ENCODE data around the gene CST6.

Gene CST6

GRCh38 chr11:65979261-65979759 is 32.5 kb upstream of the CST6 start:
- H3K4me3 ChIP-seq (ENCODE audit: low read depth, low read length): no peak overlapping the region
- H3K79me2 ChIP-seq: no peaks in the 10 kb centered on the region
- H3K36me3 ChIP-seq (ENCODE audit: control insufficient read depth, insufficient read depth, low read length): no peaks in the 10 kb centered on the region
- no peak overlapping the region for H3K9ac ChIP-seq
- H2AFZ ChIP-seq: no peak overlapping the region
- H3K27ac ChIP-seq: no peak overlapping the region
- no peak overlapping the region for H3K4me2 ChIP-seq (ENCODE audit: low read length)
- no peaks in the 10 kb centered on the region for H3K27me3 ChIP-seq (ENCODE audit: control insufficient read depth, insufficient read depth, low read length)
- no peaks in the 10 kb centered on the region for H3K4me1 ChIP-seq
- no peaks in the 10 kb centered on the region for H3K9me3 ChIP-seq (ENCODE audit: control insufficient read depth, low read length)
- no peak for TF ChIP-seq CTCF (IDR thresholded peaks at IDR 0.05)

- no peaks in the 10 kb centered on the region for H3K27me3 ChIP-seq (ENCODE audit: control insufficient read depth, insufficient read depth, low read length)
- H2AFZ ChIP-seq: no peak overlapping the region
- no peak overlapping the region for H3K9ac ChIP-seq
- no peak overlapping the region for H3K4me2 ChIP-seq (ENCODE audit: low read length)
- H3K27ac ChIP-seq: no peak overlapping the region
- TF ChIP-seq CTCF (IDR thresholded peaks at IDR 0.05): no peak
- H3K4me1 ChIP-seq: no peaks in the 10 kb centered on the region
- H3K9me3 ChIP-seq (ENCODE audit: control insufficient read depth, low read length): no peaks in the 10 kb centered on the region
- H3K79me2 ChIP-seq: no peaks in the 10 kb centered on the region
- no peak overlapping the region for H3K4me3 ChIP-seq (ENCODE audit: low read depth, low read length)
- H3K36me3 ChIP-seq (ENCODE audit: control insufficient read depth, insufficient read depth, low read length): no peaks in the 10 kb centered on the region
These were observed 30.6 kb upstream of the CST6 start for GRCh38 chr11:65981101-65981740.

- Histone ChIP-seq H3K27ac (no peak overlapping the region), H3K79me2 (no peaks in the 10 kb centered on the region), H3K9ac (no peak overlapping the region), H3K9me3 (ENCODE audit: control insufficient read depth, low read length) (no peaks in the 10 kb centered on the region), H3K4me3 (ENCODE audit: low read depth, low read length) (no peak overlapping the region), H3K4me2 (ENCODE audit: low read length) (no peak overlapping the region), H3K36me3 (ENCODE audit: control insufficient read depth, insufficient read depth, low read length) (no peaks in the 10 kb centered on the region), H3K4me1 (no peaks in the 10 kb centered on the region), H3K27me3 (ENCODE audit: control insufficient read depth, insufficient read depth, low read length) (no peaks in the 10 kb centered on the region), H2AFZ (no peak overlapping the region)
- no peak for TF ChIP-seq CTCF (IDR thresholded peaks at IDR 0.05)
These were observed 29.6 kb upstream of the CST6 start for GRCh38 chr11:65981972-65982823.

GRCh38 chr11:65982824-65983588 is 28.8 kb upstream of the CST6 start:
- no peak overlapping the region for H2AFZ ChIP-seq
- no peaks in the 10 kb centered on the region for H3K36me3 ChIP-seq (ENCODE audit: control insufficient read depth, insufficient read depth, low read length)
- no peak overlapping the region for H3K4me3 ChIP-seq (ENCODE audit: low read depth, low read length)
- no peak overlapping the region for H3K9ac ChIP-seq
- H3K79me2 ChIP-seq: no peaks in the 10 kb centered on the region
- H3K27ac ChIP-seq: no peak overlapping the region
- no peaks in the 10 kb centered on the region for H3K4me1 ChIP-seq
- no peaks in the 10 kb centered on the region for H3K9me3 ChIP-seq (ENCODE audit: control insufficient read depth, low read length)
- no peak overlapping the region for H3K4me2 ChIP-seq (ENCODE audit: low read length)
- TF ChIP-seq CTCF (IDR thresholded peaks at IDR 0.05): no peak
- no peaks in the 10 kb centered on the region for H3K27me3 ChIP-seq (ENCODE audit: control insufficient read depth, insufficient read depth, low read length)

All from parathyroid adenoma (tissue), 2 donors.